NCI-H1105 (cell line): ENCODE results near the gene PER3.

ENCODE experiments used
- DNase-seq: peaks from one replicate; lab custom pipeline; 2025; lab: John Stamatoyannopoulos, UW

Gene PER3

GRCh38 chr1:7838714-7839113, 54.6 kb downstream of the PER3 start:
- DNase-seq = no peak

- no peak for DNase-seq
Observed at GRCh38 chr1:7839526-7839925, 55.4 kb downstream of the PER3 start.

GRCh38 chr1:7842517-7842916, 58.4 kb downstream of the PER3 start:
- DNase-seq = no peak

GRCh38 chr1:7845761-7846160, 61.7 kb downstream of the PER3 start:
- DNase-seq = no peak

- DNase-seq = no peak
Observed at GRCh38 chr1:7846656-7847055, 62.6 kb downstream of the PER3 start.

GRCh38 chr1:7847599-7847998, 63.5 kb downstream of the PER3 start:
- no peak for DNase-seq

- no peak for DNase-seq
Observed at GRCh38 chr1:7850786-7851185, 66.7 kb downstream of the PER3 start.

GRCh38 chr1:7852804-7853683, 69.0 kb downstream of the PER3 start, which contains the start of gene UTS2:
Gene UTS2, minus strand, starts transcription at chr1:7853065. Its CDS starts 62 bp downstream, at chr1:7853003.
- no peak for DNase-seq

- DNase-seq = no peak
Observed at GRCh38 chr1:7853684-7854026, 69.6 kb downstream of the PER3 start.

GRCh38 chr1:7856345-7856744, 72.3 kb downstream of the PER3 start:
- no peak for DNase-seq

- DNase-seq = no peak
Observed at GRCh38 chr1:7857000-7857399, 72.9 kb downstream of the PER3 start.

GRCh38 chr1:7857985-7858384, 73.9 kb downstream of the PER3 start:
- no peak for DNase-seq

- DNase-seq = no peak
Observed at GRCh38 chr1:7859406-7859805, 75.3 kb downstream of the PER3 start.

GRCh38 chr1:7860130-7860529, 76.0 kb downstream of the PER3 start:
- DNase-seq = no peak

- DNase-seq = no peak
Observed at GRCh38 chr1:7861452-7861851, 77.4 kb downstream of the PER3 start.

GRCh38 chr1:7862211-7863060, 78.3 kb downstream of the PER3 start:
- no peak for DNase-seq

- DNase-seq = no peak
Observed at GRCh38 chr1:7863756-7864328, 79.8 kb downstream of the PER3 start.

GRCh38 chr1:7865978-7866377, 81.9 kb downstream of the PER3 start:
- no peak for DNase-seq

- no peak for DNase-seq
Observed at GRCh38 chr1:7868070-7868780, 84.1 kb downstream of the PER3 start.

- DNase-seq = no peak
Observed at GRCh38 chr1:7869136-7869920, 85.2 kb downstream of the PER3 start.

GRCh38 chr1:7871136-7871535, 87.0 kb downstream of the PER3 start:
- DNase-seq = no peak
